GM21529 (cell line): ENCODE results near the gene NUB1.

Experiments used
- ATAC-seq: cut with Tn5 transposase; IDR thresholded peaks from one replicate; pipeline ENCODE4 v1.9.1; 2021; ENCODE audit not compliant: unreplicated experiment

Gene NUB1

GRCh38 chr7:151400626-151401315, 59.2 kb downstream of the NUB1 start:
- ATAC-seq, result peak; percentile 87

- ATAC-seq, result no peak
These were observed 60.6 kb downstream of the NUB1 start for GRCh38 chr7:151402029-151402835.

- ATAC-seq, result no peak
These were observed 62.2 kb downstream of the NUB1 start for GRCh38 chr7:151403764-151404163.

GRCh38 chr7:151404216-151405011, 62.8 kb downstream of the NUB1 start:
- no peak for ATAC-seq

- no peak for ATAC-seq
These were observed 63.4 kb downstream of the NUB1 start for GRCh38 chr7:151405056-151405455.

GRCh38 chr7:151405588-151405987, 64.0 kb downstream of the NUB1 start:
- ATAC-seq, result no peak

- no peak for ATAC-seq
These were observed 64.7 kb downstream of the NUB1 start for GRCh38 chr7:151406051-151406875.

- ATAC-seq, result no peak
These were observed 65.4 kb downstream of the NUB1 start for GRCh38 chr7:151406886-151407583.

- no peak for ATAC-seq
These were observed 66.9 kb downstream of the NUB1 start for GRCh38 chr7:151408498-151408838.

- no peak for ATAC-seq
These were observed 67.4 kb downstream of the NUB1 start for GRCh38 chr7:151408839-151409666.

GRCh38 chr7:151409667-151410404, 68.2 kb downstream of the NUB1 start, which contains the start of gene WDR86:
Gene WDR86 (minus strand): TSS chr7:151410038. CDS start chr7:151409589, 449 bp downstream.
- ATAC-seq, result no peak

- ATAC-seq, result no peak
These were observed 69.1 kb downstream of the NUB1 start for GRCh38 chr7:151410405-151411390.

- ATAC-seq, result no peak
These were observed 69.9 kb downstream of the NUB1 start for GRCh38 chr7:151411551-151411950.

- no peak for ATAC-seq
These were observed 70.7 kb downstream of the NUB1 start for GRCh38 chr7:151412318-151412717.

- no peak for ATAC-seq
These were observed 71.6 kb downstream of the NUB1 start for GRCh38 chr7:151413241-151413640.

GRCh38 chr7:151415375-151416105, 73.9 kb downstream of the NUB1 start:
- no peak for ATAC-seq
